HuH-7 (cell line): ENCODE data around the gene CD101.

Source experiments
- DNase-seq: peaks from one replicate; pipeline ENCODE4 v3.0.0; 2011; ENCODE audit warnings: low spot score

The CD101 gene

GRCh38 chr1:116986421-116987255 is 14.9 kb upstream of the CD101 start:
- no peak for DNase-seq

GRCh38 chr1:116987256-116987555 is 14.4 kb upstream of the CD101 start:
- no peak for DNase-seq

GRCh38 chr1:116988248-116988647 is 13.3 kb upstream of the CD101 start:
- DNase-seq: no peak

- DNase-seq: no peak
Observed at GRCh38 chr1:116988908-116989307, 12.7 kb upstream of the CD101 start.

GRCh38 chr1:116989835-116990234 is 11.7 kb upstream of the CD101 start:
- DNase-seq: no peak

GRCh38 chr1:116990612-116991151 is 10.9 kb upstream of the CD101 start:
- DNase-seq: no peak

GRCh38 chr1:116991171-116991845 is 10.3 kb upstream of the CD101 start:
- no peak for DNase-seq

- DNase-seq: no peak
Observed at GRCh38 chr1:116991918-116992317, 9.6 kb upstream of the CD101 start.

- DNase-seq: no peak
Observed at GRCh38 chr1:116993286-116993685, 8.3 kb upstream of the CD101 start.

GRCh38 chr1:116994411-116994810 is 7.1 kb upstream of the CD101 start:
- no peak for DNase-seq

- no peak for DNase-seq
Observed at GRCh38 chr1:116997066-116997465, 4.5 kb upstream of the CD101 start.

GRCh38 chr1:116997636-116998035 is 3.9 kb upstream of the CD101 start:
- no peak for DNase-seq

GRCh38 chr1:116999596-116999995 is 2.0 kb upstream of the CD101 start:
- DNase-seq: no peak

- DNase-seq: no peak
Observed at GRCh38 chr1:117000142-117000541, 1.4 kb upstream of the CD101 start.

GRCh38 chr1:117003223-117003875 is 1.8 kb downstream of the CD101 start:
- DNase-seq: no peak

GRCh38 chr1:117007719-117008013 is 6.1 kb downstream of the CD101 start:
- DNase-seq: no peak

GRCh38 chr1:117008656-117009055 is 7.1 kb downstream of the CD101 start:
- no peak for DNase-seq

- DNase-seq: no peak
Observed at GRCh38 chr1:117009132-117009531, 7.6 kb downstream of the CD101 start.

- no peak for DNase-seq
Observed at GRCh38 chr1:117010310-117010969, 8.9 kb downstream of the CD101 start.

GRCh38 chr1:117011334-117011733 is 9.8 kb downstream of the CD101 start:
- no peak for DNase-seq

- no peak for DNase-seq
Observed at GRCh38 chr1:117013309-117013858, 11.8 kb downstream of the CD101 start.

GRCh38 chr1:117014209-117014608 is 12.6 kb downstream of the CD101 start:
- DNase-seq: no peak
